Measurements from ENCODE around the gene PRKCH. TPM values are rescaled to one million over a fixed set of nuclear protein-coding genes. Genes with fewer than 3 reads are reported as not detected.

PRKCH gene
- total RNA-seq, 1 experiment from 2014 or later: 5.2 TPM

DNA sequence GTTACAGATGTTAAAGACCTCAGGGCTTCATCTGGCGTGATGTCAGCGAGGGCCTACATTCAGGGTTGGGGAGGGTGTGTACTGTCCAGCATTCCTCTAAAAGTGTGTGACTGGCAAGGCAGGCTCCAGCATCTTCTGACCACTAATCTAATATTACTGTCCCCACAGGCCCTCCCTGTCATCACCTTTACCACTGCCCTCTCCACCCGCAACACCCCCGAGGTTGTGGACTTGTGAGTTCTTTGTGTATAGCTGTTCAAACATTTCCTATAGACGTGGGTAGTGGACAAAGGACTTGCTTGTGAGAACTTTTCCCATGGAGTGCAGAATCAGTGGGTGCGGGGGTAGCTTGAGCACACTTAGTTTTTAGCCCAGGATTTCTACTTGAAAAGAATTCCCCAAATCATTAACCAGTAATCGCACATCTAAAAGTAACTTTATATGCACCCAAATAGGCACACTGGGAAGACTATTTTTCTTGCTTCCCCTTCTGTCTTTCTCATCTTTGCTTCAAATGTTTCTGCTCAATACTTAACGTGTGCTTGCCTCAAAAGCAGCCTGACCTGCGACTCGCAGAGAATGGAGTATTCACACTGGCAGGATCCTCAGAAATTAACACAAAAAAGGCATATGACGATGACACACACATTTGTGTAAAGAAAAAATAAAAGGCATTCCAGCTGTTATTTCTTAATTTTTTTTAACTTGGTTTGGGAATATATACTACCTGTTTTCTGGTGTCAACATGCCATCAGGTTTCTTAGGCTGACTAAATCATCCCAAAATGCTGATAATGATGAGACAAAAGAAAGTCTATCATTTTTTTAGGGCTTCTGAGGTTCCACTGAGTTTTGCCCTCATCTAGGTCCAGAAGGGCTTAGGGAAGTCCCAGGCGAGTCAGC lies 215.5 kb downstream of the PRKCH start:
- peak overlapping the region in 2 of 3 experiments; percentile 97 to 98; a peak in 4 of 7 replicates for H3K27ac Mint-ChIP-seq
- H3K27ac ChIP-seq (ENCODE audit: insufficient read length, low read depth, low read length): peak overlapping the region; percentile 63
- H3K9ac ChIP-seq (ENCODE audit: extremely low read depth, insufficient read length, low read length): no peak overlapping the region
- H3K23ac ChIP-seq (ENCODE audit: insufficient read length, low read depth, low read length): no peak overlapping the region
- H2AK5ac ChIP-seq (ENCODE audit: insufficient read length, low read length): no peak overlapping the region
- 0 out of 2 replicates have a peak, but pooled peaks cover 1% of the 10 kb centered on the region for H3K79me2 ChIP-seq (ENCODE audit: insufficient read depth, low read length)
- WGBS (ENCODE audit: extremely low coverage, insufficient read length, low lambda C conversion rate): no CpG with 5 or more reads among the region's 12 CpGs
- no peak overlapping the region for H2BK120ac ChIP-seq (ENCODE audit: low read depth, low read length, poor library complexity, severe bottlenecking)
- H3K18ac ChIP-seq (ENCODE audit: insufficient read length, low read depth, low read length): no peak overlapping the region
- H2BK20ac ChIP-seq (ENCODE audit: low read depth, low read length, poor library complexity, severe bottlenecking): no peak overlapping the region
- no peaks in the 10 kb centered on the region for H4K20me1 ChIP-seq (ENCODE audit: control insufficient read depth, insufficient read depth, insufficient read length)
- H3K4ac ChIP-seq (ENCODE audit: low read depth, low read length): no peak overlapping the region
- no peak overlapping the region for H3T11ph ChIP-seq (ENCODE audit: low read length)
- no peak overlapping the region for H2BK15ac ChIP-seq (ENCODE audit: low read depth, low read length)
- no peak overlapping the region for H2BK5ac ChIP-seq (ENCODE audit: insufficient read length, low read length)
- no peak overlapping the region for H3K56ac ChIP-seq (ENCODE audit: insufficient read length, low read depth, low read length)
- no peak overlapping the region for H3K4me3 Mint-ChIP-seq
- DNase-seq: no peak
- no peak overlapping the region for H3K14ac ChIP-seq (ENCODE audit: insufficient read depth, low read length)
- H3K36me3 Mint-ChIP-seq (ENCODE audit: insufficient read depth in 1 of 3, low read depth in 3 of 3): no peaks in the 10 kb centered on the region
- no peaks in the 10 kb centered on the region for H3K27me3 Mint-ChIP-seq (ENCODE audit: low read depth)
- no peaks in the 10 kb centered on the region for H3K23me2 ChIP-seq (ENCODE audit: insufficient read length, low read depth, low read length, poor library complexity, severe bottlenecking)
- no peaks in the 10 kb centered on the region for H3K79me1 ChIP-seq (ENCODE audit: insufficient read depth, low read depth, low read length, poor library complexity, severe bottlenecking)
- peaks cover 29 to 38% of the 10 kb centered on the region in 2 experiments for H3K4me1 Mint-ChIP-seq
- H2AFZ ChIP-seq (ENCODE audit: low read length): no peak overlapping the region
- no peak overlapping the region for H2BK12ac ChIP-seq (ENCODE audit: insufficient read length, low read depth, low read length)
- no peak overlapping the region for H4K5ac ChIP-seq (ENCODE audit: insufficient read length, low read depth, low read length)
- peaks cover 6% of the 10 kb centered on the region; the same call in 1 of the 2 replicates for H3K4me1 ChIP-seq (ENCODE audit: insufficient read depth, low read length)
- no peaks in the 10 kb centered on the region for H3K9me3 Mint-ChIP-seq
- no peak overlapping the region for H3K4me2 ChIP-seq (ENCODE audit: insufficient read depth, insufficient read length, low read length)
- H3K27me3 ChIP-seq (ENCODE audit: insufficient read depth, low read length): no peaks in the 10 kb centered on the region
- no peak overlapping the region for H4K91ac ChIP-seq (ENCODE audit: insufficient read length, low read depth, low read length)
- TF ChIP-seq, protein P1, sequence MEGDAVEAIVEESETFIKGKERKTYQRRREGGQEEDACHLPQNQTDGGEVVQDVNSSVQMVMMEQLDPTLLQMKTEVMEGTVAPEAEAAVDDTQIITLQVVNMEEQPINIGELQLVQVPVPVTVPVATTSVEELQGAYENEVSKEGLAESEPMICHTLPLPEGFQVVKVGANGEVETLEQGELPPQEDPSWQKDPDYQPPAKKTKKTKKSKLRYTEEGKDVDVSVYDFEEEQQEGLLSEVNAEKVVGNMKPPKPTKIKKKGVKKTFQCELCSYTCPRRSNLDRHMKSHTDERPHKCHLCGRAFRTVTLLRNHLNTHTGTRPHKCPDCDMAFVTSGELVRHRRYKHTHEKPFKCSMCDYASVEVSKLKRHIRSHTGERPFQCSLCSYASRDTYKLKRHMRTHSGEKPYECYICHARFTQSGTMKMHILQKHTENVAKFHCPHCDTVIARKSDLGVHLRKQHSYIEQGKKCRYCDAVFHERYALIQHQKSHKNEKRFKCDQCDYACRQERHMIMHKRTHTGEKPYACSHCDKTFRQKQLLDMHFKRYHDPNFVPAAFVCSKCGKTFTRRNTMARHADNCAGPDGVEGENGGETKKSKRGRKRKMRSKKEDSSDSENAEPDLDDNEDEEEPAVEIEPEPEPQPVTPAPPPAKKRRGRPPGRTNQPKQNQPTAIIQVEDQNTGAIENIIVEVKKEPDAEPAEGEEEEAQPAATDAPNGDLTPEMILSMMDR (conservative IDR thresholded peaks at IDR 0.05): no peak
- no peaks in the 10 kb centered on the region for H3K9me3 ChIP-seq (ENCODE audit: control insufficient read depth, low read depth, low read length)
- no peak overlapping the region for H4K8ac ChIP-seq (replicated peaks; ENCODE audit: insufficient read length, low read depth, low read length)
